HEK293T (cell line): Measurements from ENCODE around the gene CASQ2.

Experiments used
- TARDBP ChIP-seq: fragments of 450-650 bp; IDR thresholded peaks from 2 replicates; pipeline ENCODE4 v1.6.1; 2016
- ZNF384 ChIP-seq: fragments of 450-650 bp; IDR thresholded peaks from 2 replicates; pipeline ENCODE4 v1.6.1; 2016

DNA sequence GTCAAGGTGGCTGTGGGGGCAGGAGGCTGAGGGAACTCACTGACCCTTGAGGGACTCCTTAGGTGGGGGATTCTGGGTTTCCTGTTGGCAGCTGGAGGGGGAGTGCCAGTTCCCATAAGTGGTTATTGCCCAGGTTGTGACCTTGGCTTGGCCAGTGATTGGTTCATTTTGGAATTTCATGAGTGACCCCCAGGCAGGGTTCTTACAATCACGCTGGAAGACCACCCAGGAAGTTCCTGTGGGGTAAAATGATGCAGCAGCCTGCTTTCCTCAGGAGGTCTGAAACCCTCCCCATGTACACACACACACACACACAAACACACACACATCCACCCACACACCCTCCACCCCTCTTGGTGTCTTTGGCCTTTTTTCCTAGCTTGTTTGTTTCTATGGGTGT is 109.9 kb downstream of the CASQ2 start:
- TF ChIP-seq TARDBP: no peak
- TF ChIP-seq ZNF384: no peak
